Measurements from ENCODE around the gene UBE2Z.

The UBE2Z gene

GRCh38 chr17:48890086-48890485 is 18.1 kb upstream of the UBE2Z start:
- Mint-ChIP-seq H3K4me1 (ENCODE audit: low read depth) (peaks cover 33% of the 10 kb centered on the region), H3K4me3 (no peak overlapping the region), H3K27ac (no peak overlapping the region), H3K36me3 (ENCODE audit: low read depth) (peaks cover 23% of the 10 kb centered on the region), H3K27me3 (no peaks in the 10 kb centered on the region), H3K9me3 (no peaks in the 10 kb centered on the region)

GRCh38 chr17:48892940-48893645 is 15.1 kb upstream of the UBE2Z start:
- Mint-ChIP-seq H3K27me3 (no peaks in the 10 kb centered on the region), H3K36me3 (ENCODE audit: low read depth) (peaks cover 51% of the 10 kb centered on the region), H3K4me1 (ENCODE audit: low read depth) (peaks cover 49% of the 10 kb centered on the region), H3K27ac (peak overlapping the region; percentile 97), H3K4me3 (peak overlapping the region; percentile 95), H3K9me3 (no peaks in the 10 kb centered on the region)

- Mint-ChIP-seq H3K9me3 (no peaks in the 10 kb centered on the region), H3K27me3 (no peaks in the 10 kb centered on the region), H3K27ac (peak overlapping the region; percentile 97), H3K4me3 (peak overlapping the region; percentile 95), H3K36me3 (ENCODE audit: low read depth) (peaks cover 55% of the 10 kb centered on the region), H3K4me1 (ENCODE audit: low read depth) (peaks cover 49% of the 10 kb centered on the region)
Observed at GRCh38 chr17:48893646-48894508, 14.3 kb upstream of the UBE2Z start.

- Mint-ChIP-seq H3K4me1 (ENCODE audit: low read depth) (peaks cover 49% of the 10 kb centered on the region), H3K27ac (peak overlapping the region; percentile 36), H3K27me3 (no peaks in the 10 kb centered on the region), H3K4me3 (peak overlapping the region; percentile 10), H3K36me3 (ENCODE audit: low read depth) (peaks cover 55% of the 10 kb centered on the region), H3K9me3 (no peaks in the 10 kb centered on the region)
Observed at GRCh38 chr17:48894886-48895285, 13.3 kb upstream of the UBE2Z start.

- Mint-ChIP-seq H3K27ac (no peak overlapping the region), H3K36me3 (ENCODE audit: low read depth) (peaks cover 20% of the 10 kb centered on the region), H3K9me3 (no peaks in the 10 kb centered on the region), H3K27me3 (no peaks in the 10 kb centered on the region), H3K4me3 (no peak overlapping the region), H3K4me1 (ENCODE audit: low read depth) (peaks cover 5% of the 10 kb centered on the region)
Observed at GRCh38 chr17:48901241-48901640, 7.0 kb upstream of the UBE2Z start.

GRCh38 chr17:48903401-48903800 is 4.8 kb upstream of the UBE2Z start:
- peaks cover 8% of the 10 kb centered on the region for H3K4me1 Mint-ChIP-seq (ENCODE audit: low read depth)
- H3K27ac Mint-ChIP-seq, result no peak overlapping the region
- H3K36me3 Mint-ChIP-seq (ENCODE audit: low read depth), result peaks cover under 1% of the 10 kb centered on the region
- H3K4me3 Mint-ChIP-seq, result no peak overlapping the region
- H3K9me3 Mint-ChIP-seq, result no peaks in the 10 kb centered on the region
- H3K27me3 Mint-ChIP-seq, result no peaks in the 10 kb centered on the region

GRCh38 chr17:48904428-48904827 is 3.8 kb upstream of the UBE2Z start:
- Mint-ChIP-seq H3K27ac (no peak overlapping the region), H3K4me1 (ENCODE audit: low read depth) (peaks cover 12% of the 10 kb centered on the region), H3K9me3 (no peaks in the 10 kb centered on the region), H3K36me3 (ENCODE audit: low read depth) (peaks cover 4% of the 10 kb centered on the region), H3K27me3 (no peaks in the 10 kb centered on the region), H3K4me3 (no peak overlapping the region)

GRCh38 chr17:48905987-48906515 is 2.2 kb upstream of the UBE2Z start:
- Mint-ChIP-seq H3K27me3 (no peaks in the 10 kb centered on the region), H3K4me3 (no peak overlapping the region), H3K4me1 (ENCODE audit: low read depth) (peaks cover 28% of the 10 kb centered on the region), H3K9me3 (no peaks in the 10 kb centered on the region), H3K27ac (no peak overlapping the region), H3K36me3 (ENCODE audit: low read depth) (peaks cover 18% of the 10 kb centered on the region)

- no peaks in the 10 kb centered on the region for H3K9me3 Mint-ChIP-seq
- H3K27me3 Mint-ChIP-seq, result no peaks in the 10 kb centered on the region
- H3K4me3 Mint-ChIP-seq, result peak overlapping the region; percentile 99
- peaks cover 44% of the 10 kb centered on the region for H3K4me1 Mint-ChIP-seq (ENCODE audit: low read depth)
- peaks cover 34% of the 10 kb centered on the region for H3K36me3 Mint-ChIP-seq (ENCODE audit: low read depth)
- H3K27ac Mint-ChIP-seq, result peak overlapping the region; percentile 100
Observed at GRCh38 chr17:48907713-48908046, 527 bp upstream of the UBE2Z start.

- peak overlapping the region; percentile 97 for H3K4me3 Mint-ChIP-seq
- peak overlapping the region; percentile 98 for H3K27ac Mint-ChIP-seq
- no peaks in the 10 kb centered on the region for H3K27me3 Mint-ChIP-seq
- no peaks in the 10 kb centered on the region for H3K9me3 Mint-ChIP-seq
- H3K4me1 Mint-ChIP-seq (ENCODE audit: low read depth), result peaks cover 57% of the 10 kb centered on the region
- H3K36me3 Mint-ChIP-seq (ENCODE audit: low read depth), result peaks cover 47% of the 10 kb centered on the region
Observed at GRCh38 chr17:48908853-48909394, 717 bp downstream of the UBE2Z start.

GRCh38 chr17:48909783-48910182 is 1.6 kb downstream of the UBE2Z start:
- peaks cover 54% of the 10 kb centered on the region for H3K36me3 Mint-ChIP-seq (ENCODE audit: low read depth)

GRCh38 chr17:48910370-48910769 is 2.2 kb downstream of the UBE2Z start:
- H3K27ac Mint-ChIP-seq, result peak overlapping the region; percentile 98
- no peaks in the 10 kb centered on the region for H3K27me3 Mint-ChIP-seq
- peaks cover 58% of the 10 kb centered on the region for H3K36me3 Mint-ChIP-seq (ENCODE audit: low read depth)
- H3K4me1 Mint-ChIP-seq (ENCODE audit: low read depth), result peaks cover 71% of the 10 kb centered on the region
- peak overlapping the region; percentile 97 for H3K4me3 Mint-ChIP-seq
- H3K9me3 Mint-ChIP-seq, result no peaks in the 10 kb centered on the region

More at GRCh38 chr17:48909783-48910182, 1.6 kb downstream of the UBE2Z start:
- Mint-ChIP-seq H3K27ac (peak overlapping the region; percentile 98), H3K4me1 (ENCODE audit: low read depth) (peaks cover 65% of the 10 kb centered on the region), H3K4me3 (peak overlapping the region; percentile 97), H3K27me3 (no peaks in the 10 kb centered on the region), H3K9me3 (no peaks in the 10 kb centered on the region)

GRCh38 chr17:48912476-48912875 is 4.3 kb downstream of the UBE2Z start:
- H3K9me3 Mint-ChIP-seq, result no peaks in the 10 kb centered on the region
- no peaks in the 10 kb centered on the region for H3K27me3 Mint-ChIP-seq
- peaks cover 86% of the 10 kb centered on the region for H3K4me1 Mint-ChIP-seq (ENCODE audit: low read depth)
- H3K27ac Mint-ChIP-seq, result peak overlapping the region; percentile 98
- H3K36me3 Mint-ChIP-seq (ENCODE audit: low read depth), result peaks cover 73% of the 10 kb centered on the region
- H3K4me3 Mint-ChIP-seq, result peak overlapping the region; percentile 10

GRCh38 chr17:48915459-48916282 is 7.5 kb downstream of the UBE2Z start:
- H3K9me3 Mint-ChIP-seq, result no peaks in the 10 kb centered on the region
- H3K36me3 Mint-ChIP-seq (ENCODE audit: low read depth), result peaks cover 81% of the 10 kb centered on the region
- peak overlapping the region; percentile 79 for H3K4me3 Mint-ChIP-seq
- no peaks in the 10 kb centered on the region for H3K27me3 Mint-ChIP-seq
- H3K4me1 Mint-ChIP-seq (ENCODE audit: low read depth), result peaks cover 65% of the 10 kb centered on the region
- H3K27ac Mint-ChIP-seq, result peak overlapping the region; percentile 98

All from stimulated activated naive CD8-positive, alpha-beta T cell treated with anti-CD3 and anti-CD28 coated beads, Interleukin-15, Interleukin-2, amounts not matched to agents 100 ng/mL and 50 ng/mL, for 24 hours (primary cell).